ENCODE measurements around the gene SPOCK1.

DNA sequence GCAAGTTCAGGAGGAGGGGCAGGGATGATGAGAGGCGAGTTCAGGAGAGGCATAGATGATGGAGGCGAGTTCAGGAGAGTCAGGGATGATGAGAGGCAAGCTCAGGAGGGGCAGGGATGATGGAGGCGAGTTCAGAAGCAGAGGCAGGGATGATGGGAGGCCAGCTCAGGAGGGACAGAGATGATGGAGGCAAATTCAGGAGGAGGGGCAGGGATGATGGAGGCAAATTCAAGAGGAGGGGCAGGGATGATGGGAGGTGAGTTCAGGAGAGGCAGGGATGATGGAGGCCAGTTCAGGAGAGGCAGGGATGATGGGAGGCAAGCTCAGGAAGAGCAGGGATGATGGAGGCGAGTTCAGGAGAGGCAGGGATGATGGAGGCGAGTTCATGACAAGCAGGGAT is 17.8 kb upstream of the SPOCK1 start:
- TF ChIP-seq, protein P1, sequence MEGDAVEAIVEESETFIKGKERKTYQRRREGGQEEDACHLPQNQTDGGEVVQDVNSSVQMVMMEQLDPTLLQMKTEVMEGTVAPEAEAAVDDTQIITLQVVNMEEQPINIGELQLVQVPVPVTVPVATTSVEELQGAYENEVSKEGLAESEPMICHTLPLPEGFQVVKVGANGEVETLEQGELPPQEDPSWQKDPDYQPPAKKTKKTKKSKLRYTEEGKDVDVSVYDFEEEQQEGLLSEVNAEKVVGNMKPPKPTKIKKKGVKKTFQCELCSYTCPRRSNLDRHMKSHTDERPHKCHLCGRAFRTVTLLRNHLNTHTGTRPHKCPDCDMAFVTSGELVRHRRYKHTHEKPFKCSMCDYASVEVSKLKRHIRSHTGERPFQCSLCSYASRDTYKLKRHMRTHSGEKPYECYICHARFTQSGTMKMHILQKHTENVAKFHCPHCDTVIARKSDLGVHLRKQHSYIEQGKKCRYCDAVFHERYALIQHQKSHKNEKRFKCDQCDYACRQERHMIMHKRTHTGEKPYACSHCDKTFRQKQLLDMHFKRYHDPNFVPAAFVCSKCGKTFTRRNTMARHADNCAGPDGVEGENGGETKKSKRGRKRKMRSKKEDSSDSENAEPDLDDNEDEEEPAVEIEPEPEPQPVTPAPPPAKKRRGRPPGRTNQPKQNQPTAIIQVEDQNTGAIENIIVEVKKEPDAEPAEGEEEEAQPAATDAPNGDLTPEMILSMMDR (conservative IDR thresholded peaks at IDR 0.05): no peak
- TF ChIP-seq EZH2 (IDR thresholded peaks at IDR 0.05; ENCODE audit: low read depth): no peak

Data from PC-9 (cell line).